Activated T-helper 17 cell treated with anti-CD3 and anti-CD28 coated beads, Interleukin-2, amount 50 U/mL, for 72 hours (primary cell): Measurements from ENCODE around the gene RGR. TPM values are rescaled to one million over a fixed set of nuclear protein-coding genes. Genes with fewer than 3 reads are reported as not detected.
A peak's percentile ranks its signal among the peaks of the same experiment; 100 is the strongest.

Experiments used
- ATAC-seq: fragments of 150-1000 bp; cut with Tn5 transposase; replicated peaks from 2 replicates; pipeline ENCODE4 v1.10.0; 2021; ENCODE audit warnings: mild to moderate bottlenecking, moderate library complexity
- H3K27ac Mint-ChIP-seq: one replicate; pipeline ENCODE4 v1.8.0; 2022; ENCODE audit warnings: mixed read lengths
- H3K27me3 Mint-ChIP-seq: one replicate; pipeline ENCODE4 v1.8.0; 2022; ENCODE audit warnings: mixed read lengths
- H3K36me3 Mint-ChIP-seq: one replicate; pipeline ENCODE4 v1.8.0; 2022; ENCODE audit warnings: low read depth, mild to moderate bottlenecking, mixed read lengths
- H3K4me1 Mint-ChIP-seq: one replicate; pipeline ENCODE4 v1.8.0; 2022; ENCODE audit warnings: mixed read lengths
- H3K4me3 Mint-ChIP-seq: one replicate; pipeline ENCODE4 v1.8.0; 2022; ENCODE audit warnings: mild to moderate bottlenecking, mixed read lengths
- H3K9me3 Mint-ChIP-seq: one replicate; pipeline ENCODE4 v1.8.0; 2022; ENCODE audit warnings: mixed read lengths
- total RNA-seq, 2 donors: library from RNA; stranded (reverse); gene quantifications; one replicate each; pipeline ENCODE4 v1.2.3, GENCODE V29; 2022

RGR gene
- total RNA-seq, 2 donors from 2014 or later: not detected

GRCh38 chr10:84234479-84234878 lies 10.4 kb upstream of the RGR start:
- H3K36me3 Mint-ChIP-seq: no peaks in the 10 kb centered on the region
- H3K4me3 Mint-ChIP-seq: no peak overlapping the region
- H3K4me1 Mint-ChIP-seq: no peaks in the 10 kb centered on the region
- H3K27ac Mint-ChIP-seq: no peak overlapping the region
- peaks cover 20% of the 10 kb centered on the region for H3K27me3 Mint-ChIP-seq
- no peaks in the 10 kb centered on the region for H3K9me3 Mint-ChIP-seq
- ATAC-seq: no peak

DNA sequence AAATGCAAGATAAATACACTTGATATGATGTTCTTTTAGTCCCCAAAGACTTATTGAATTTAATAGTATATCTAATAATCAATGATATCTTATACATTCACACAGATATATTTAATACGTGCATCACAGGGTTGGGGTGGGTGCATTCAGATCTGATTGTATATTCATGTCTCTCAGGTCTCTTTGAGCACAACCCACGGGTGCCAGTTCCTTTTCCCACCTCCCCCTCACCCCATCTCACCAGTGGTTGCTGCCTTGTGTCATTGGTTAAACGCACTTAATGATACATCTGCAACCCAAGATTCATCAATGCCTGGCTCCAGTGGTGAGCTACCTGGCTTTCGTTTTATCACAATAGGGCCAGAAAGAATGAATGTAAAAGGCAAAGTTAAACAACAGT lies 9.8 kb upstream of the RGR start:
- H3K36me3 Mint-ChIP-seq: no peaks in the 10 kb centered on the region
- ATAC-seq: no peak
- H3K9me3 Mint-ChIP-seq: no peaks in the 10 kb centered on the region
- H3K4me1 Mint-ChIP-seq: no peaks in the 10 kb centered on the region
- H3K27me3 Mint-ChIP-seq: peaks cover 18% of the 10 kb centered on the region
- no peak overlapping the region for H3K27ac Mint-ChIP-seq
- no peak overlapping the region for H3K4me3 Mint-ChIP-seq

- Mint-ChIP-seq H3K9me3 (no peaks in the 10 kb centered on the region), H3K36me3 (no peaks in the 10 kb centered on the region), H3K4me1 (no peaks in the 10 kb centered on the region), H3K27me3 (peaks cover 13% of the 10 kb centered on the region), H3K4me3 (no peak overlapping the region), H3K27ac (no peak overlapping the region)
- no peak for ATAC-seq
Observed at GRCh38 chr10:84236807-84237198, 8.1 kb upstream of the RGR start.

- ATAC-seq: no peak
- H3K9me3 Mint-ChIP-seq: no peaks in the 10 kb centered on the region
- H3K4me1 Mint-ChIP-seq: no peaks in the 10 kb centered on the region
- H3K36me3 Mint-ChIP-seq: no peaks in the 10 kb centered on the region
- no peak overlapping the region for H3K27ac Mint-ChIP-seq
- H3K4me3 Mint-ChIP-seq: no peak overlapping the region
- peaks cover 13% of the 10 kb centered on the region for H3K27me3 Mint-ChIP-seq
Observed at GRCh38 chr10:84237199-84238051, 7.4 kb upstream of the RGR start.

DNA sequence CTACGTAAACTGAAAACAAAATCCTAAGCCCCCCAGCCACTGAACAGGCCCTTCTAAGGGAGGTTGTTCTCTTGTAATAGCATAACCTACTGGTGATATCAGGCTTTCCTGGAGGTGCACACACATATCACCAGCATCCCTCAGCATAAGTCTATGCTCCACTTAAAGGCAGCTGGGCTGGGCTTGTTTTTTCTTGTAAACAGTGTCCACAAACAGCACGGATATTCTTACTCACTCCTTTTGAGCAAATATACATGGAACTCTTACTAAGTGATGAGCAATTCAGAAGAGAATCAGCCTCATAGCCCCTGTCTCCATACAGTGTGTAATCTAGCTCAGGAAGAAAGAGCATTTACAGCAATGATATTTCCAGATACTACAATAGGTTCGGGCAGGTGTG lies 5.9 kb upstream of the RGR start:
- Mint-ChIP-seq H3K27ac (no peak overlapping the region), H3K27me3 (peaks cover 13% of the 10 kb centered on the region), H3K36me3 (no peaks in the 10 kb centered on the region), H3K4me1 (no peaks in the 10 kb centered on the region), H3K9me3 (no peaks in the 10 kb centered on the region), H3K4me3 (no peak overlapping the region)
- no peak for ATAC-seq

DNA sequence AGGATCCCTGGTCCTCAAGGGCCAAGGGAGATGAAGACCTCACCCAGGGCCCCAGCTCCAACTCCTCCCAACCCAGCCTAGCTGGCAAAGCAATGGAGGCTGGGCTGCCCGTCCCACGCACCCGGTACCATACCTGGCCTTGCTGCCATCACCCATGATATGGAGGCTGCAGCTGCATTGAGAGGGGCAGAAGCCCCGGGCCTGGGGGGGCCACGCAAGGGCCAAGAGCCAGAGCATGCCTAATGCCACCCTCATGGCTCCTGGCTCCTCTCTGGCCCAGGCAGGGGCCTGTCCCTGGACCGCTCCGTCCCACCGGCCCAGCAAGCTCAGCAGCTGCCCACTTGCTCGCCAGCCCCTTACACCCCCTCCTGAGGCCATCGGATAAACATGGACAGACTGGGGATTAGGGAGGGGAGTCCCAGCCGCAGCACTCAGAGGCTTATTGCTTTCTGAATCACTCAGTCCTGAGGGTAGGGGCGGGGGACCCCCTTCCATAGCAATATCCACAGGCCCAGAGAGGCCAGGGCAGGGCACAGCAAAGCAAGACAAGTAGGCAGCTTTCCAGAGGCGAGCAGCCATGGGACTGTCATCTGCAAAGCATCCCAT lies 3.6 kb upstream of the RGR start, which contains the start of gene LRIT1:
Gene LRIT1 (minus strand): TSS at position 362 of the 606 bp plus-strand sequence. CDS start 107 bp downstream, at position 255.
- no peak within 1 kb of the TSS for H3K27ac Mint-ChIP-seq
- H3K27me3 Mint-ChIP-seq: peaks cover 4% of the 10 kb centered on the region
- no peak within 1 kb of the TSS for H3K4me3 Mint-ChIP-seq
- no peaks in the 10 kb centered on the region for H3K9me3 Mint-ChIP-seq
- no peak for ATAC-seq
- no peaks in the 10 kb centered on the region for H3K4me1 Mint-ChIP-seq
- no peaks in the 10 kb centered on the region for H3K36me3 Mint-ChIP-seq

- Mint-ChIP-seq H3K27ac (no peak overlapping the region), H3K27me3 (no peaks in the 10 kb centered on the region), H3K36me3 (no peaks in the 10 kb centered on the region), H3K4me1 (no peaks in the 10 kb centered on the region), H3K9me3 (no peaks in the 10 kb centered on the region), H3K4me3 (no peak overlapping the region)
- no peak for ATAC-seq
Observed at GRCh38 chr10:84243759-84244158, 1.1 kb upstream of the RGR start.

- no peak overlapping the region for H3K4me3 Mint-ChIP-seq
- no peaks in the 10 kb centered on the region for H3K9me3 Mint-ChIP-seq
- ATAC-seq: no peak
- no peaks in the 10 kb centered on the region for H3K4me1 Mint-ChIP-seq
- H3K27me3 Mint-ChIP-seq: peaks cover 6% of the 10 kb centered on the region
- no peaks in the 10 kb centered on the region for H3K36me3 Mint-ChIP-seq
- H3K27ac Mint-ChIP-seq: no peak overlapping the region
Observed at GRCh38 chr10:84247496-84247895, 2.6 kb downstream of the RGR start.

- H3K4me1 Mint-ChIP-seq: no peaks in the 10 kb centered on the region
- no peaks in the 10 kb centered on the region for H3K9me3 Mint-ChIP-seq
Observed at GRCh38 chr10:84248794-84249193, 3.9 kb downstream of the RGR start.

DNA sequence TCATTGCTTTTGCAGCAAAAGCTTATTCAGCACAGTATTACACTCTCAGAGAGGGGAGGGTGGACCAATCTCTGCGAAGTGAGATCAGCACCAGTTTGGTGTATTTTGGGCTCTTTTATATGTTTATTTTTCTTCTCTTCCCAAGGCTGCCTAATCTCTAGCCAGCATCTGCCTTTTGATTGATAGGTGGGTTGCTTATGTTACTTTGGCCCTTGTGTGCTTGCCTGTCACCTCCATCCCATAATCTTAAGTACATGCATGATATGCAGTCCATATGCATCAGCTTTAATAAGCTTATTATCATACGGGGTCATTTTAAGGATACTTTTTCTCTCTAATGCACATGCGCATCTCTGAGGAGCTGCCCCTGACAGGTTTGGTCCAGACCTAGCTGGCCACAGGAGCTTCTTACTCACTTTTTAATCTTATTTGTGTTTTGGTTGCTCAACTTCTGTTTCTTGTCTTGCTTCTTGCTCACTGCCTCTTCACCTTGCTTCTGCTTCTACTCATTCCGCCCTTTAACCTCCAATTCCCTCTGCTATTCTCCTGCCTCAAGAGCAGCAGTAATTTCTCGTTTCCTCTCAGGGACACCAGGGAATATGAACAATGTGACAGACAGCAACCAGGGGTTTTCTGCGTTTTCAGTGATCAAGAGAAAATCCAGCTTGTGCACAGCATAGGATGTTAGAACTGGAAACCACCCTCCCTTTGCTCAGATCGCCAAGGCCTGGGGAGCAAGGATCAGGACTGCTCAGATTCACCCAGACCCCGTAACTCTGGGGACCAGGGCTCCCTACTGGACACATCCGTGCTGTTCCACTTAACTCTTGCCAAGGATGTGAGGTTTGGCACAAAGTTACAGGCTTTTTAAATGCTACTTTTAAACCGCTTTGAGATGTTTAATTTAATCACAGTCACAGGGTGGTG lies 10.0 kb downstream of the RGR start:
- H3K27ac Mint-ChIP-seq: no peak overlapping the region
- peaks cover 19% of the 10 kb centered on the region for H3K27me3 Mint-ChIP-seq
- no peak for ATAC-seq
- peaks cover 8% of the 10 kb centered on the region for H3K4me1 Mint-ChIP-seq
- no peaks in the 10 kb centered on the region for H3K9me3 Mint-ChIP-seq
- no peak overlapping the region for H3K4me3 Mint-ChIP-seq
- no peaks in the 10 kb centered on the region for H3K36me3 Mint-ChIP-seq

More at GRCh38 chr10:84248794-84249193, 3.9 kb downstream of the RGR start:
- ATAC-seq: no peak
- Mint-ChIP-seq H3K27me3 (peaks cover 6% of the 10 kb centered on the region), H3K4me3 (no peak overlapping the region), H3K27ac (no peak overlapping the region), H3K36me3 (no peaks in the 10 kb centered on the region)

- H3K27me3 Mint-ChIP-seq: peaks cover 20% of the 10 kb centered on the region
- H3K27ac Mint-ChIP-seq: no peak overlapping the region
- no peaks in the 10 kb centered on the region for H3K9me3 Mint-ChIP-seq
- peak; percentile 70 for ATAC-seq
- peaks cover 8% of the 10 kb centered on the region for H3K4me1 Mint-ChIP-seq
- peak overlapping the region; percentile 39 for H3K4me3 Mint-ChIP-seq
- H3K36me3 Mint-ChIP-seq: no peaks in the 10 kb centered on the region
Observed at GRCh38 chr10:84256510-84257342, 11.9 kb downstream of the RGR start.

DNA sequence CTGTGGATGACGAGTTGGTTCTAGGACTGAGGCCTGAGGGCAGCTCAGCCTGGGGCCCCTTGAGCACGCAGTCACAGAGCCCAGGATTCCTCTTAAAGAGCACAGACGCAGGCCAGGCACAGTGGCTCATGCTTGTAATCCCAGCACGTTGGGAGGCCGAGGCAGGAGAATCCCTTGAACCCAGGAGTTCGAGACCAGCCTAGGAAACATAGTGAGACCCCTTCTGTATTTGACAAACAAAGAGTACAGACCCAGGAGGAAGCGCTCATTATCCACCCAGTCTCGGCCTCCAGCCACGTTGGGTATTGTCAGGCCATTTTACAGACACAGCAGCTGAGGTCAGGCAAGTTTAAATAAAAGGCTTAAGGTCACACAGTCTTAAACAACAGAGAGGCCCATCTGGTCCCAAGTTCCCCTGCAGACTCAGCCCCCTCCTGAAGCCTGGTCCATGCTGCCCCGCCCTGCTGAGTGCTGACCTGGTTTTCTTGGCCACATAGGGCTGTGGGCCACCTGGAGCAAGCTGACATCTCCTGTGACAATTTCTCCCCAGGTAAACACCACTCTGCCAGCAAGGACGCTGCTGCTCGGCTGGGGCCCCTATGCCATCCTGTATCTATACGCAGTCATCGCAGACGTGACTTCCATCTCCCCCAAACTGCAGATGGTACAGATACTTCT lies 12.6 kb downstream of the RGR start:
- Mint-ChIP-seq H3K4me3 (peak overlapping the region; percentile 39), H3K27me3 (peaks cover 24% of the 10 kb centered on the region), H3K4me1 (peaks cover 8% of the 10 kb centered on the region), H3K9me3 (no peaks in the 10 kb centered on the region), H3K27ac (no peak overlapping the region), H3K36me3 (no peaks in the 10 kb centered on the region)
- ATAC-seq: peak; percentile 23

GRCh38 chr10:84258034-84258695 lies 13.3 kb downstream of the RGR start:
- peaks cover 8% of the 10 kb centered on the region for H3K4me1 Mint-ChIP-seq
- no peak overlapping the region for H3K27ac Mint-ChIP-seq
- ATAC-seq: no peak
- H3K27me3 Mint-ChIP-seq: peaks cover 30% of the 10 kb centered on the region
- H3K9me3 Mint-ChIP-seq: no peaks in the 10 kb centered on the region
- H3K36me3 Mint-ChIP-seq: no peaks in the 10 kb centered on the region
- no peak overlapping the region for H3K4me3 Mint-ChIP-seq
